MM.1S (cell line): Measurements from ENCODE around the gene SPCS2.
"Not testable (repeated sequence)": the region's sequence is repeated elsewhere in the genome, so short reads cannot be mapped to it uniquely, and the experiment has no call there.

Experiments used
- DNase-seq: peaks from one replicate; pipeline ENCODE4 v3.0.0-alpha.2; 2015
- H2AFZ ChIP-seq: fragments of 300-600 bp; sonication (generic); 2 replicates; pipeline ENCODE4 v1.6.0; 2016; ENCODE audit warnings: antibody characterized with exemption, low read length
- H3F3A ChIP-seq: fragments of 300-600 bp; sonication (generic); 2 replicates; pipeline ENCODE4 v1.6.1; 2016; ENCODE audit warnings: mild to moderate bottlenecking, antibody characterized with exemption, low read length, moderate library complexity, mixed read lengths; ENCODE audit not compliant: insufficient read depth
- H3K27ac ChIP-seq: fragments of 300-600 bp; sonication (generic); 2 replicates; pipeline ENCODE4 v1.5.1; 2016; ENCODE audit warnings: mild to moderate bottlenecking, low read length
- H3K27me3 ChIP-seq: fragments of 300-600 bp; sonication (generic); replicated peaks from 2 replicates; pipeline ENCODE4 v1.6.0; 2016; ENCODE audit warnings: low read length; ENCODE audit not compliant: insufficient read depth
- H3K36me3 ChIP-seq: fragments of 300-600 bp; sonication (generic); replicated peaks from 2 replicates; pipeline ENCODE4 v1.6.1; 2016; ENCODE audit warnings: mild to moderate bottlenecking, low read length, mixed read lengths; ENCODE audit not compliant: insufficient read depth
- H3K4me1 ChIP-seq: fragments of 300-600 bp; sonication (generic); 2 replicates; pipeline ENCODE4 v1.6.1; 2016; ENCODE audit warnings: low read length, mixed read lengths
- H3K4me2 ChIP-seq: fragments of 300-600 bp; sonication (generic); 2 replicates; pipeline ENCODE4 v1.6.0; 2016; ENCODE audit warnings: low read depth, low read length
- H3K4me3 ChIP-seq: fragments of 300-600 bp; sonication (generic); 2 replicates; pipeline ENCODE4 v1.5.1; 2016; ENCODE audit warnings: low read length, mixed read lengths
- H3K79me2 ChIP-seq: fragments of 300-600 bp; sonication (generic); 2 replicates; pipeline ENCODE4 v1.6.1; 2016; ENCODE audit warnings: mixed run types, low read length, mixed read lengths
- H3K9ac ChIP-seq: fragments of 300-600 bp; sonication (generic); 2 replicates; pipeline ENCODE4 v1.6.1; 2016; ENCODE audit warnings: low read length, mixed read lengths
- H3K9me2 ChIP-seq: fragments of 300-600 bp; sonication (generic); replicated peaks from 2 replicates; pipeline ENCODE4 v1.6.1; 2016; ENCODE audit warnings: mild to moderate bottlenecking, low read length, mixed read lengths; ENCODE audit not compliant: insufficient read depth
- H3K9me3 ChIP-seq: fragments of 300-600 bp; sonication (generic); replicated peaks from 2 replicates; pipeline ENCODE4 v1.6.1; 2016; ENCODE audit warnings: mild to moderate bottlenecking, low read length, mixed read lengths; ENCODE audit not compliant: insufficient read depth
- H4K20me1 ChIP-seq: fragments of 300-600 bp; sonication (generic); 2 replicates; pipeline ENCODE4 v1.6.1; 2016; ENCODE audit warnings: mild to moderate bottlenecking, low read length, moderate library complexity, mixed read lengths; ENCODE audit not compliant: insufficient read depth
- EZH2 ChIP-seq: fragments of 300-600 bp; sonication (generic); optimal IDR thresholded peaks from 2 replicates; pipeline ENCODE3; 2017; ENCODE audit warnings: low read depth, mild to moderate bottlenecking, antibody characterized with exemption, low read length, mixed read lengths
- EZH2phosphoT487 ChIP-seq: fragments of 300-600 bp; sonication (generic); IDR thresholded peaks from 2 replicates; pipeline ENCODE4 v1.6.1; 2018; ENCODE audit warnings: antibody characterized with exemption, low read length
- TF ChIP-seq, protein P1 (sequence below): fragments of 300-600 bp; sonication (generic); IDR thresholded peaks from 2 replicates; pipeline ENCODE4 v1.5.1; 2016; ENCODE audit warnings: antibody characterized with exemption, low read length, mixed read lengths

Gene SPCS2

DNA sequence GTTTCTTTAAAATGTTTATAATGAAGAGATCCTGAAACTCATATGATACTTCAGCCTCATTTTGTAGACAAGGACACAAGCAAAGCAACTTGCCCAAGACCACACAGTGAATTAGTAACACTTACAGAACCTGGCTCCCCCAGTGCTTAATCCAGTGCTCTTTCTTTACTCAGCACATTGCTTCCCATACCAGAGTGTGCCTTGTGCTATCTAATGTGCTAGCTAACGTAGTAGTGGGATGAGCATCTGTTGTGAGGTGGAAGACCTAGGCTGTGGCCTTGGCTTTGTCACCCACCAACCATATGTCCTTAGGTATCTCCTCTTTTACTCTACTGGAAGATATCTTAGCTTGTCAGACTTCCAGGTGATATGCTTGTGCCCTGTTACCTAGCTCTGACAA is 5.1 kb downstream of the SPCS2 start:
- H3K36me3 ChIP-seq, result peaks cover 11% of the 10 kb centered on the region
- no peaks in the 10 kb centered on the region for H3K9me2 ChIP-seq
- peaks cover 59% of the 10 kb centered on the region for H3K4me1 ChIP-seq
- H3K9me3 ChIP-seq, result no peaks in the 10 kb centered on the region
- H3K4me3 ChIP-seq, result peak overlapping the region; percentile 46
- peaks cover 54% of the 10 kb centered on the region for H3F3A ChIP-seq
- H3K27me3 ChIP-seq, result no peaks in the 10 kb centered on the region
- H4K20me1 ChIP-seq, result peaks cover 24% of the 10 kb centered on the region
- DNase-seq, result no peak
- TF ChIP-seq, protein P1, sequence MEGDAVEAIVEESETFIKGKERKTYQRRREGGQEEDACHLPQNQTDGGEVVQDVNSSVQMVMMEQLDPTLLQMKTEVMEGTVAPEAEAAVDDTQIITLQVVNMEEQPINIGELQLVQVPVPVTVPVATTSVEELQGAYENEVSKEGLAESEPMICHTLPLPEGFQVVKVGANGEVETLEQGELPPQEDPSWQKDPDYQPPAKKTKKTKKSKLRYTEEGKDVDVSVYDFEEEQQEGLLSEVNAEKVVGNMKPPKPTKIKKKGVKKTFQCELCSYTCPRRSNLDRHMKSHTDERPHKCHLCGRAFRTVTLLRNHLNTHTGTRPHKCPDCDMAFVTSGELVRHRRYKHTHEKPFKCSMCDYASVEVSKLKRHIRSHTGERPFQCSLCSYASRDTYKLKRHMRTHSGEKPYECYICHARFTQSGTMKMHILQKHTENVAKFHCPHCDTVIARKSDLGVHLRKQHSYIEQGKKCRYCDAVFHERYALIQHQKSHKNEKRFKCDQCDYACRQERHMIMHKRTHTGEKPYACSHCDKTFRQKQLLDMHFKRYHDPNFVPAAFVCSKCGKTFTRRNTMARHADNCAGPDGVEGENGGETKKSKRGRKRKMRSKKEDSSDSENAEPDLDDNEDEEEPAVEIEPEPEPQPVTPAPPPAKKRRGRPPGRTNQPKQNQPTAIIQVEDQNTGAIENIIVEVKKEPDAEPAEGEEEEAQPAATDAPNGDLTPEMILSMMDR, result no peak
- TF ChIP-seq EZH2 (no peak), EZH2phosphoT487 (no peak)
- H3K79me2 ChIP-seq, result peaks cover 98% of the 10 kb centered on the region
- H3K9ac ChIP-seq, result peak overlapping the region; percentile 77
- no peak overlapping the region for H2AFZ ChIP-seq
- peak overlapping the region; percentile 97 for H3K27ac ChIP-seq
- peak overlapping the region; percentile 88 for H3K4me2 ChIP-seq

DNA sequence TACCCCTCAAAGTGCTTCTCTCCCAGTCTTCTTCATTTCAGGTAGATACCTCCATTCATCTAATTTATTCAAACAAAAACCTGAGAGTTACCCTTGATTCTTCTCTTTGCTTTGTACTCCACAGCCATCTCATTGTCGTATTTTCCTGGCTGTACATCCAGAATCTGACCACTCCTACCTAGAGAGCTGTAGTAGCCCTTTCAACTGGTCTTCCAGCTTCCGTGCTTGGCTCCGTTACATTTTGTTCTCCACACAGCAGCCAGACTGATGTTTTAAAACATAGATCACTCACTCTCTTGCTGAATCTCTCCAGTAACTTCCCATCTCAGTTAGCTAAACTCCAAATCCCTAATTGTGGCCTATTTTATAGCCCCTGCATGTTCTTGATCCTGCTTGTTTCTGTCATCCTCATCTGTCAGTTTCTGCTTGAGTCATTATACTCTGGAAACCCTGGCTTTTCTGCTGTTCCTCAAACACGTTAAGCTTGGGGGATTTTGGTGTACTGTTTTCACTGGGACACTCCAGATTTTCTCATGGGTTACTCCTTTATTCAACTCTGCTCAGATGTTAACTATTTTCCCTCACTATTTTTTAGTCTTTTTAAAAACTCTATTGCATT is 7.4 kb downstream of the SPCS2 start:
- Histone ChIP-seq H3K4me2 (peak overlapping the region; percentile 49), H3K4me1 (peaks cover 75% of the 10 kb centered on the region), H4K20me1 (peaks cover 46% of the 10 kb centered on the region), H3K9me3 (no peaks in the 10 kb centered on the region), H3K79me2 (peaks cover 98% of the 10 kb centered on the region), H3K9me2 (no peaks in the 10 kb centered on the region), H3K27me3 (no peaks in the 10 kb centered on the region), H3K9ac (peak overlapping the region; percentile 12; the same call in 1 of the 2 replicates), H3K27ac (peak overlapping the region; percentile 3; the same call in 1 of the 2 replicates), H2AFZ (no peak overlapping the region), H3K4me3 (peak overlapping the region; percentile 16; the same call in 1 of the 2 replicates), H3K36me3 (peaks cover 11% of the 10 kb centered on the region), H3F3A (peaks cover 33% of the 10 kb centered on the region)
- DNase-seq, result no peak
- TF ChIP-seq, protein P1, result no peak
- TF ChIP-seq EZH2phosphoT487, result no peak
- no peak for TF ChIP-seq EZH2

DNA sequence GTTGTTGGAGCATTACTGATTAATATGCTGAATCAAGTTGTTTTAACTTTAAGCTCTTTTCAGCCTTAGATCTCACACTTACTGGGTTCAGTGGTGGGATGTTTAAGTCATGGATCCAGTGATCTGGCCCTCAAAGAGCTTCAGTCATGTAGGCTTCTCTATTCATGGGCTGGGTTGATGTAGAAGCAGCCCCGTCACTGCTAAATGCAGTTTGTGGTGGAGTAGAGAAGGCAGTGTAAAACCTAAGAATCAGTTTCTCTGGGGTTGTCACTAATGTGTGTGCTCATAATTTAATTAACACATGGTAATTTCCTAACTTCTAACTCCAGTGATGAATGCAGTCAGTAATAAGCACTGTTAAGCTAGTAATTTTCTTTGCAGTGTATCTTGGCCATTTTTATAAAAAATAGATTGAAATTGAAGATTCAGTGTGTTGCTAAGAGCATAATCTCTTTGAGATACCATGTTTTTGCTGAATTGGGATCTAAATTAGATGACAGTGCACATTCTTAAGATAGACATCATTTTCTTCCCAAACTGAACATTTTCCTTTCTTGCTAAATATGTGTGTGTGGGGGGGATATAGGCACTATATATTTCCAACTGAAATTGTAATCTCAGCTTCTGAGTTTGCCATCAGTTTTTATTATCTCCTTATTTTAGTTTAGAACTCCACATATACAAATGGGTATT is 9.0 kb downstream of the SPCS2 start:
- Histone ChIP-seq H2AFZ (no peak overlapping the region), H3K27me3 (no peaks in the 10 kb centered on the region), H4K20me1 (peaks cover 62% of the 10 kb centered on the region), H3K9me2 (no peaks in the 10 kb centered on the region), H3K27ac (peak overlapping the region; percentile 16; the same call in 1 of the 2 replicates), H3K9me3 (no peaks in the 10 kb centered on the region), H3K4me1 (peaks cover 82% of the 10 kb centered on the region), H3K36me3 (peaks cover 17% of the 10 kb centered on the region), H3K79me2 (peaks cover 98% of the 10 kb centered on the region), H3F3A (peaks cover 17% of the 10 kb centered on the region), H3K9ac (no peak overlapping the region; the same call in 1 of the 2 replicates), H3K4me2 (peak overlapping the region; percentile 49; the same call in 1 of the 2 replicates), H3K4me3 (no peak overlapping the region)
- TF ChIP-seq EZH2, result no peak
- TF ChIP-seq EZH2phosphoT487, result no peak
- TF ChIP-seq, protein P1, result no peak
- no peak for DNase-seq

DNA sequence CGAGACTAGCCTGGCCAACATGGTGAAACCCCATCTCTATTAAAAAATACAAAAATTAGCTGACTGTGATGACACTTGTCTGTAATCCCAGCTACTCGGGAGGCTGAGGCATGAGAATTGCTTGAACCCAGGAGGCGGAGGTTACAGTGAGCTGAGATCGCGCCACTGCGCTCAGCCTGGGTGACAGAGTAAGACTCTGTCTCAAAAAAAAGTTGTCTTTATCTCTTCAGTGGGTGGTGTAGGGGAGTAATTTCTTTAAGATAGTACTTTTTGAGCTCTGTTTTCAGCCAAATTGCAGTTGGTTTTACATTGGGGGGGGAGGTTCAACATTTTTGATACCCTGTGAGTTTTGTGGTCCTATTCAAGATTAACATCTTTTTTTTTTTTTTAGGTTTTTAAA is 11.1 kb downstream of the SPCS2 start:
- not testable (repeated sequence) for H3K27ac ChIP-seq, H3F3A ChIP-seq, H3K4me3 ChIP-seq, H3K27me3 ChIP-seq, H3K9ac ChIP-seq, H3K9me3 ChIP-seq, DNase-seq, H3K9me2 ChIP-seq, H2AFZ ChIP-seq
- Histone ChIP-seq H3K4me1 (peaks cover 74% of the 10 kb centered on the region), H4K20me1 (peaks cover 81% of the 10 kb centered on the region), H3K36me3 (peaks cover 30% of the 10 kb centered on the region), H3K79me2 (peaks cover 100% of the 10 kb centered on the region), H3K4me2 (peak overlapping the region; percentile 5; the same call in 1 of the 2 replicates)
